GM19324 (cell line): Measurements from ENCODE around the gene CSF3.
"Not testable (repeated sequence)": the region's sequence is repeated elsewhere in the genome, so short reads cannot be mapped to it uniquely, and the experiment has no call there.

Experiments
- ATAC-seq: cut with Tn5 transposase; IDR thresholded peaks from one replicate; pipeline ENCODE4 v1.9.1; 2021; ENCODE audit warnings: mild to moderate bottlenecking, moderate library complexity; ENCODE audit not compliant: unreplicated experiment, low FRiP score

CSF3 gene

DNA sequence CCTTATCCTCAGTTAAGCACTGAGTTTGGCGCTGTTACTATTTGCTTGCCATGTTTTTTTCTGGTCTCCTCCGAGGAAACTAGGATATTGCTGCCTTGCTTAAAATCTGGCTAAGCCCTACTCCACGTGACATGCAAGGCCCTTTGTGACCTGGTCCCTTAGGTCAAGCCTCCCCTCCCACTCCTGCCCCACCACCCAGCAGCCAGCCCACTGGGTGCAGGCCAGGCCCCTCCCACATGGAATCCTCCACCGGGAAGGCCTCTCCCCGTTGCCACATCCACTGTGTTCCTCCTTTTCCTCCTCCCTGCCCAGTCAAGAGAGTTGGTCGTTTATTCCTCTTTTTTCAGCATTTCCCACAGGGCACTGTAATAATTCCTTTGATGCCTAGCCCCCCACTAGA is 18.4 kb upstream of the CSF3 start:
- ATAC-seq, result no peak

DNA sequence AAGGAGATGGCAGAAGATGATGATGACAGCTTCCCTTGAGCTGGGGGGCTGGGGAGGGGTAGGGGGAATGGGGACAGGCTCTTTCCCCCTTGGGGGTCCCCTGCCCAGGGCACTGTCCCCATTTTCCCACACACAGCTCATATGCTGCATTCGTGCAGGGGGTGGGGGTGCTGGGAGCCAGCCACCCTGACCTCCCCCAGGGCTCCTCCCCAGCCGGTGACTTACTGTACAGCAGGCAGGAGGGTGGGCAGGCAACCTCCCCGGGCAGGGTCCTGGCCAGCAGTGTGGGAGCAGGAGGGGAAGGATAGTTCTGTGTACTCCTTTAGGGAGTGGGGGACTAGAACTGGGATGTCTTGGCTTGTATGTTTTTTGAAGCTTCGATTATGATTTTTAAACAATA is 17.7 kb upstream of the CSF3 start:
- ATAC-seq, result no peak

DNA sequence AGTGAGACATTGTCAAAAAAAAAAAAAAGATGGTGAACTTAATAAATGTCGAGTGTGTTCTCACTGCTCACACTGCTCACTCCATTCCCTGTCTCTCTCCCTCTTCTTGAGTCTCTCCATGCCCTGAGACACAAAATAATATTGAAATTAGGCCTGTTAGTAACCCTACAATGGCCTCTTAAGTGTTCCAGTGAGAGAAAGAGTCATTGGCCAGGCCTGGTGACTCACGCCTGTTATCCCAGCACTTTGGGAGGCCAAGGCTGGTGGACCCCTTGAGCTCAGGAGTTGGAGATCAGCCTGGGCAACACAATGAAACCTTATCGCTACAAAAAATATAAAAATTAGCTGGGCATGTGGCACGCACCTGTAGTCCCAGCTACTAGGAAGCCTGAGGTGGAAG is 16.2 kb upstream of the CSF3 start:
- no peak for ATAC-seq

DNA sequence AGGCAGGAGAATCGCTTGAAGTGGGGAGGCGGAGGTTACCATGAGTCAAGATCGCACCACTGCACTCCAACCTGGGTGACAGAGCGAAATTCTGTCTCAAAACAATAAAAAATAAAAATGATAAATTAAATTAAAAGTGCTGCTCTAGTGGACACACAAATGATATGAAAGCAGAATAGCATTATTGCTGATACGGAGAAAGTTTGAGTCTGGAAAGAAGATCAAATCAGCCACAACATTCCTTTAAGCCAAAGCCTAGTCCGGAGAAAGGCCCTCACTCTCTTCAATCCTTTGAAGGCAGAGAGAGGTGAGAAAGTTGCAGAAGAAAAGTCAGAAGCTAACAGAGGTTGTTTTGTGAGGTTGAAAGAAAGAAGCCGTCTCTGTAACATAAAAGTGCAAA is 15.1 kb upstream of the CSF3 start:
- ATAC-seq, result no peak

DNA sequence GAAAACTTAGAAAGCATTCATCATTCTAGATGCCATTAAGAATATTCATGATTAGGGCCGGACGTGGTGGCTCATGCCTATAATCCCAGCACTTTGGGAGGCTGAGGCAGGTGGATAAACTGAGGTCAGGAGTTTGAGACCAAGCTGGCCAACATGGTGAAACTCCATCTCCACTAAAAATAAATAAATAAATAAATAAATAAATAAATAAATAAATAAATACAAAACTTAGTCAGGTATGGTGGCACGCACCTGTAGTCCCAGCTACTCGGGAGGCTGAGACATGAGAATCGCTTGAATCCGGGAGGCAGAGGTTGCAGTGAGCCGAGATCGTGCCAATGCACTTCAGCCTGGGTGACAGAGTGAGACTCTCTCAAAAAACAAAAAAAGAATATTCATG is 13.9 kb upstream of the CSF3 start:
- ATAC-seq, result not testable (repeated sequence)

DNA sequence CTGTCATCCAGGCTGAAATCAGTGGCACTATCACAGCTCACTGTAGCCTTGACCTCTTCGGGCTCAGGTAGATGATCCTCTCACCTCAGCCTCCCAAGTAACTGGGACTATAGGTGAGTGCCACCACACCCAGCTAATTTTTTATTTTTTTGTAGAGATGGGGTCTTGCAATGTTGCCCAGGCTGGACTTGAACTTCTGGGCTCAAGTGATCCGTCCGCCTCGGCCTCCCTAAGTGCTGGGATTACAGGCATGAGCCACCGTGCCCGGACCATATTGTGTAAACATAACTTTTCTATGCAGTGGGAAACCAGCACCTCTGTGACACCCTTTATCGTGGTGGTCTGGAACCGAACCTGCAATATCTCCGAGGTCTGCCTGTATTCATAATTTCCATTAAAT is 11.2 kb upstream of the CSF3 start:
- no peak for ATAC-seq

DNA sequence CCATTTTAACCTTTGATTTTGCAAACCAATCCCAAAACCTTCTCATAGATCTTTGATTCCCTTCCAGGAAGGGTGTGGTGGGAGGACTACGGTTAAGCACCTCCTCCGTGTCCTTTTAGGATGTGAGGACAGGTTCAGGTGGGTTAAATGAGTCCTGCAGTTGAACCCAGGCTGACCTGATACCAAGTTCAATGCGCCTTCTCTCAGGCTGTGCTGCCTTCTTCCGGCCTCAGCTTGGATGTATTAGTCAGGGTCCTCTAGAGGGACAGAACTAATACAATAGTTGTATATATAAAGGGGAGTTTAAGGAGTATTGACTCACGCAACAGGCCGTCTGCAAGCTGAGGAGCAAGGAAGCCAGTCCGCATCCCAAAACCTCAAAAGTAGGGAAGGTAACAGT is 10.5 kb upstream of the CSF3 start:
- no peak for ATAC-seq

DNA sequence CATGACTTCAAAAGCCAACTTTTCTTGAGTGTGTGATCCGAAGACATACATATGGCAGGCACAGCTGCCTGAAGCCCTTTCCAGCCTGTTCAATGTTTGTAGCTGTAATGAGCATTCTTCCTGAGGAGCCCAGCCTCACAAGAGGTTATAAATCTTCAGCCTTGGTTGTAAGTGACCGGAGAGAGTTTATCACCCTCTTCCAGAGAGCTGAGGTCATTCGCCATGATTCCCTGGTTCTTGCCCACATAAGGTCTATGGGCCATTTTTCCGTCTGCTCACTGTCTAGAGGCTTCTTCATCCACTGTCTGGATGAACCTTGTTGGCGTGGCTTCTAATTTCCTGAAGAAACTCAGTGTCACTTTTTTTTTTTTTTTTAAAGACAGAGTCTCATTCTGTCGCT is 9.7 kb upstream of the CSF3 start:
- ATAC-seq, result no peak

DNA sequence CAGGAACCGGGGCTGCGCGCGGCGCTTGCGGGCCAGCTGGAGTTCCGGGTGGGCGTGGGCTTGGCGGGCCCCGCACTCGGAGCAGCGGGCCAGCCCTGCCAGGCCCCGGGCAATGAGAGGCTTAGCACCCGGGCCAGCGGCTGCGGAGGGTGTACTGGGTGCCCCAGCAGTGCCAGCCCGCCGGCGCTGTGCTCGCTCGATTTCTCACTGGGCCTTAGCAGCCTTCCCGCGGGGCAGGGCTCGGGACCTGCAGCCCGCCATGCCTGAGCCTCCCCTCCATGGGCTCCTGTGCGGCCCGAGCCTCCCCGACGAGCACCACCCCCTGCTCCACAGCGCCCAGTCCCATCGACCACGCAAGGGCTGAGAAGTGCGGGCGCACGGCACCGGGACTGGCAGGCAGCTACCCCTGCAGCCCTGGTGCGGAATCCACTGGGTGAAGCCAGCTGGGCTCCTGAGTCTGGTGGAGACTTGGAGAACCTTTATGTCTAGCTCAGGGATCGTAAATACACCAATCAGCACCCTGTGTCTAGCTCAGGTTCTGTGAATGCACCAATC is 4.2 kb upstream of the CSF3 start:
- not testable (repeated sequence) for ATAC-seq

DNA sequence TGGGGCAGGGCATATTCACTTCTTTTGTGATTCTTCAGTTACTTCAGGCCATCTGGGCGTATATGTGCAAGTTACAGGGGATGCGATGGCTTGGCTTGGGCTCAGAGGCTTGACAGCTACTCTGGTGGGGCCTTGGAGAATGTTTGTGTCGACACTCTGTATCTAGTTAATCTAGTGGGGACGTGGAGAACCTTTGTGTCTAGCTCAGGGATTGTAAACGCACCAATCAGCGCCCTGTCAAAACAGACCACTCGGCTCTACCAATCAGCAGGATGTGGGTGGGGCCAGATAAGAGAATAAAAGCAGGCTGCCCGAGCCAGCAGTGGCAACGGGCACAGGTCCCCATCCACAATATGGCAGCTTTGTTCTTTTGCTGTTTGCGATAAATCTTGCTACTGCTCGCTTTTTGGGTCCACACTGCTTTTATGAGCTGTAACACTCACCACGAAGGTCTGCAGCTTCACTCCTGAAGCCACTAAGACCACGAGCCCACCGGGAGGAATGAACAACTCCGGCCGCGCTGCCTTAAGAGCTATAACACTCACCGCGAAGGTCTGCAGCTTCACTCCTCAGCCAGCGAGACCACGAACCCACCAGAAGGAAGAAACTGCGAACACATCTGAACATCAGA is 3.1 kb upstream of the CSF3 start:
- not testable (repeated sequence) for ATAC-seq

DNA sequence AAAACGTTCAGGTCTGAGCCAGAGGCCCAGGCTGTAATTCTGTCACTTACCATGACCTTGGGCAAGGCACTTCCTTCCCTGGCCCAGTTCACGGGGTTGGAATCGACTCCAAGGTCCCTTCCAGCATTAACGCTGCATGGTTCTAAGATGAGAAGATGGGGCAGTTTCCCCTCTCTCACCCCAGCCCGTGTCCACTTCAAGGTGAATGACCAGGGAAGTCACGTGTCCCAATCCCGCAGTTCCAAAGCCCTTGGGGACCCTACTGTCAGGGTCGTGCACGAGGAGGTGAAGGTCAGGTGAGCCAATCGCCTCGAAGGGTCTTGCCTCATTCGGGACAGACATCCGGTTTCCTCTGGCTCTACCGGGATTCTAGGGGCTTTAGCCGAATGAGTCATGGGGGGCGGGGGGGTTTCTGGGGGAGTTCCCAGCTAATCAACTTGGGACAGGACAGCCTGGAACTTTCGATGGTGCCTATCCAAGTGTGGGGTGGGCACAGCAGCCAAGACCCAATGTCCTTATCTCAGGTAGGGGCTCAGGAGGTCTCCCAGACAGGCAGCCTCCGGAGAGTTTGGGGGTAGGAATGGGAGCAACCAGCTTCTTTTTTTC is 762 bp upstream of the CSF3 start:
- no peak for ATAC-seq

DNA sequence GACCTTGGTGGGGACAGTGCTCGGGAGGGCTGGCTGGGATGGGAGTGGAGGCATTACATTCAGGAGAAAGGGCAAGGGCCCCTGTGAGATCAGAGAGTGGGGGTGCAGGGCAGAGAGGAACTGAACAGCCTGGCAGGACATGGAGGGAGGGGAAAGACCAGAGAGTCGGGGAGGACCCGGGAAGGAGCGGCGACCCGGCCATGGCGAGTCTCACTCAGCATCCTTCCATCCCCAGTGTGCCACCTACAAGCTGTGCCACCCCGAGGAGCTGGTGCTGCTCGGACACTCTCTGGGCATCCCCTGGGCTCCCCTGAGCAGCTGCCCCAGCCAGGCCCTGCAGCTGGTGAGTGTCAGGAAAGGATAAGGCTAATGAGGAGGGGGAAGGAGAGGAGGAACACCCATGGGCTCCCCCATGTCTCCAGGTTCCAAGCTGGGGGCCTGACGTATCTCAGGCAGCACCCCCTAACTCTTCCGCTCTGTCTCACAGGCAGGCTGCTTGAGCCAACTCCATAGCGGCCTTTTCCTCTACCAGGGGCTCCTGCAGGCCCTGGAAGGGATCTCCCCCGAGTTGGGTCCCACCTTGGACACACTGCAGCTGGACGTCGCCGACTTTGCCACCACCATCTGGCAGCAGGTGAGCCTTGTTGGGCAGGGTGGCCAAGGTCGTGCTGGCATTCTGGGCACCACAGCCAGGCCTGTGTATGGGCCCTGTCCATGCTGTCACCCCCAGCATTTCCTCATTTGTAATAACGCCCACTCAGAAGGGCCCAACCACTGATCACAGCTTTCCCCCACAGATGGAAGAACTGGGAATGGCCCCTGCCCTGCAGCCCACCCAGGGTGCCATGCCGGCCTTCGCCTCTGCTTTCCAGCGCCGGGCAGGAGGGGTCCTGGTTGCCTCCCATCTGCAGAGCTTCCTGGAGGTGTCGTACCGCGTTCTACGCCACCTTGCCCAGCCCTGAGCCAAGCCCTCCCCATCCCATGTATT is 1.1 kb downstream of the CSF3 start:
- no peak for ATAC-seq

DNA sequence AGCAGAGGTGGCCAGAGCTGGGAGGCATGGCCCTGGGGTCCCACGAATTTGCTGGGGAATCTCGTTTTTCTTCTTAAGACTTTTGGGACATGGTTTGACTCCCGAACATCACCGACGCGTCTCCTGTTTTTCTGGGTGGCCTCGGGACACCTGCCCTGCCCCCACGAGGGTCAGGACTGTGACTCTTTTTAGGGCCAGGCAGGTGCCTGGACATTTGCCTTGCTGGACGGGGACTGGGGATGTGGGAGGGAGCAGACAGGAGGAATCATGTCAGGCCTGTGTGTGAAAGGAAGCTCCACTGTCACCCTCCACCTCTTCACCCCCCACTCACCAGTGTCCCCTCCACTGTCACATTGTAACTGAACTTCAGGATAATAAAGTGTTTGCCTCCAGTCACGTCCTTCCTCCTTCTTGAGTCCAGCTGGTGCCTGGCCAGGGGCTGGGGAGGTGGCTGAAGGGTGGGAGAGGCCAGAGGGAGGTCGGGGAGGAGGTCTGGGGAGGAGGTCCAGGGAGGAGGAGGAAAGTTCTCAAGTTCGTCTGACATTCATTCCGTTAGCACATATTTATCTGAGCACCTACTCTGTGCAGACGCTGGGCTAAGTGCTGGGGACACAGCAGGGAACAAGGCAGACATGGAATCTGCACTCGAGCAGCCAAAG is 2.3 kb downstream of the CSF3 start:
- ATAC-seq, result no peak

DNA sequence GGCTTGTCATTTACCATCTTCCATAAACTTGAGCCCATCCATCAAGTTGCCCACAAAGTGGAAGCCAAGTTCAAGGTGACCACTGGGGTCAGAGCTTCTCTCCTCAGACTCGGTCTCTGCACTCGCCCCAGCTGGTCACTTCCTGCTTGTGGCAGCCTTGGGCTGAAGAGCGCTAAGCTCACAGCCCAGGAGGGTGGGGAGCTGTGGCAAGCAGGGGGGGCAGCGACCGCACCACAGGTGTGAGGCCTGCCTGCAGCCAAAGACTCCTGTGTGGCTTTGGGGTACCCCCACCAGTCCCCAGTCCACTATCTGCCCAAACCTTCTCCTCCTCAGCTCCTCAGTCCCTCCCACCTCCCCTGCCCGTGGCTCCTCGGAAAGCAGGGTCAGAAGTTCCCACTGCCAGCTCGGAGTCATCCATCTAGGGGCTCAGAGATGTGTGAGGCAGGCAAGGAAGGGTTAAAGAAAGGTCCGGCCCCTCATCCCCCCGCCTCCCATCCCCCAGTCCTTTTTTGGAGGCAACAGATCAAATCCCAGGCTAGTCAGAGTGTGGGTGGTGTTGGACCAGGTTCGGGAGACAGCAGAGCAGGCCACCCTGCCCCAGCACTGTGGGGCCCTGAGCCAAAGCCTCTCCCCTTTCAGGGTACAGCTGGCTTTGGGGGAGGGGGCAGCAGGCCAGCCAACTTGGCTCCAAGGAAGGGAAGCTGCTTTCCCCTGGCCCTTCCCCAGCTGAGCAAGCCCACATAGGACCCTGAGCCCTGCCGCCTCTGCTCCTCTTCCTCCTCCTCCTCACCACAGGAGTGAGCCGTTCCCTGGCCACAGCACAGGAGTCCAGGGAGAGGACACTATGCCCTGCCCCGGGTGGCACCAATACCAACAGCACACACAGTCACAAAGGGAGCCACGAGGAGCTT is 3.2 kb downstream of the CSF3 start:
- ATAC-seq, result no peak

DNA sequence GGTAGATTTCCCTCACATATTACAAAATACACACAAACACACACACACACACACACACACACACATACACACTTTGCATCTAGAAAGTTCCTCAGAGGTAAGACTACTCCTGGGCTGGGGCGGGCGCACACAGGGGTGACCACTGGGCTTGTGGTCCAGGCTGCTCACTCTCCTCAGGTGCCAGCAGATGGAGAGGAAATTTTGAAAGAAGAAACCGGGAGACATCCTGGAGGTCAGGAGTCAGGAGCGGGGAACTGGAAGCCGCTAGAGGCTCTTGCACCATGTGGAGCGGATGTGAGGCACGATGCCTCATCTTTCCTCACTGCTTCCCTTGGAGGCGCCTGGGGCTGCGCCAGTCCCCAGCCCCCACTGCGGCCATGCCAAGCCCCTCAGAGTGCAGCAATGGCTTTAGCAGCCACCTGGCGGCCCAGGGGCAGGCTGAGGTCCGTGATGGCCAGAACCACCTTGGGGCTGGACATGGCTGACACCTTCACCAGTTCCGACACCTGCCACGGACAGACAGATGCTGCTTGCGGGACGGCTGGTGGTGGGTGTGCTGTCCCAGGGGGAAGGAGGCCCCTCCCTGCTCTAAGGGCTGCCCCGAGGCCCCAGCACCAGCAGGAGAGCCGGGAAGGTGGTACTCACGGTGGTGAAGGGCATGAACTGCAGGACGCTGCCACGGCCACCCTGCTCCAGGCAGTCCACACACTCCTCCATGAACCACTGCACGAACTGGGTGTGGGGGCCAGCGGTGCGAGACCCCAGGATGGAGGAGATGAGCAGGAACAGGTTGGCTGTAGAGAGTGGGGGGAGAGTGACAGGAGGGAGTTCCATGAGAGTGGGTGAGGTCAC is 4.1 kb downstream of the CSF3 start:
- ATAC-seq, result no peak

DNA sequence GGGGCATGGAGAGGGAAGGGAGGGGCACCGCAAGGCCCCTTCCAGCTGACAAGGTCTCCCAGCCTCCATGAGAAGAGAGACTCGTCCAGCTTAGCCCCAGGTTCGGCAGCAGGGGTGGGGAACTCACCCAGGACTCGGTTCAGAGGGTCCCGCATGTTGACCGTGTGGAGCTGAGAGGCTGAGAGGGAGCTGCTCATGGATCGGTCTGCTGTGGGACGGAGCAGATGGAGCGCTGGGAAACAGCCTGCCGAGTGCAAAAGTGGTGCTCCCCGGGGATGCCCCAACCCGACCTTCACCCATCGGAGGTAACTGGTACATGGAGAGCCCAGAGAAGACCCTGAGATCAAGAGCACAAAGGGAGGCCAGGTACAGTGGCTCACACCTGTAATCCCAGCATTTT is 4.9 kb downstream of the CSF3 start:
- ATAC-seq, result no peak

DNA sequence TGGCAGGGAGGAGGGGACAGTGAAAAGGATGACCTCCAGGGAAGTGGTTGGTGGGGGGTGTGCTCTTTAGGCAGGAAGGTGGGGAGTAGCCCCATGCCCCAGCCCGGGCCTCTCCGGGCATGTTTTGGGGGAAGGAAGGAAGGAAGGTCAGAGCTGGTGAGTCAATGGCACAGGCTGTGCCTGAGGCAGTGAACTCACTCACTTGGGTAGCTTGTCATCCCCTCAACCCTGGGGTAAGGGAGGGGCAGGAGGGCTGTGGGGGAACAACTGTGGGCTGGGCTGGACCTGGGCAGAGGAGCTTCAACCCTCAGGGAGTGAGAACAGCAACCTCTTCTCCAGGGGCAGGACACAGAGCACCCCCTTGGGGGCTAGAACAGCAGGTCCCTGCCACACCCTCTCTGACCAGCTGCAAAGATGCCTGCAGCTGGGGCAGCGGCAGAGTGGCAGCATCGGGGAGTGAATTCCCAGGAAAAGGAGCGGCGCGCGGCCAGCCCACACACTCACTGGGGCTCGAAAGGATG is 6.3 kb downstream of the CSF3 start:
- ATAC-seq, result no peak

DNA sequence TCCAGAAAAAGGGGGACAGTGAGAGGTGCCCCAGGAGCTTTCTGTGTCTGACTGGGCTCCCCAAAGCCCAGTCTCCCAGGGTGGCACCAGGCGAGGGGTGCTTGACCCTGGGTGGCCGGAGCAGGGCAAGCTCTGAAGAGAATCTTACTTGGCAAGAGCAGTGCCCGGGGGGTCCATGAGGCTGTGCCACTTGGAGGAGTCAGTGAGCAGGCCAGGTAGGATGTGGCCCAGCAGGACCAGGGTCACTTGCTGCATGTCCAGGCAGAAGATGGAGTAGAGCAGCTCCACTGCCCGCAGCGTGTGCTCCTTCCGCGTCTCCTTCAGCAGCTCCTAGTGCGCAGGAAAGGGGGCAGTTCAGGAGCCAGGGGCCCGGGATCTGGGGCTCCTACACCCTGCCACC is 7.3 kb downstream of the CSF3 start:
- no peak for ATAC-seq
